ENCODE data around the gene ATP6V0E2. TPM values are rescaled to one million over a fixed set of nuclear protein-coding genes. Genes with fewer than 3 reads are reported as not detected.

ATP6V0E2 gene
- total RNA-seq, 1 experiment from 2014 or later, result 30.3 TPM

- in situ Hi-C loops (cut with HindIII; ENCODE audit: low pct_unique_long_range_greater_than_20kb, low sequenced_read_pairs), result no loop called here
These were observed 3.9 kb upstream of the ATP6V0E2 start for GRCh38 chr7:149869867-149870266.

GRCh38 chr7:149870274-149870673 is 3.5 kb upstream of the ATP6V0E2 start:
- in situ Hi-C loops (cut with HindIII; ENCODE audit: low pct_unique_long_range_greater_than_20kb, low sequenced_read_pairs), result no loop called here
- no peak for DNase-seq (ENCODE audit: low read depth, low spot score)

More at GRCh38 chr7:149869867-149870266, 3.9 kb upstream of the ATP6V0E2 start:
- DNase-seq (ENCODE audit: low read depth, low spot score), result no peak

- no peak for DNase-seq (ENCODE audit: low read depth, low spot score)
These were observed 2.9 kb upstream of the ATP6V0E2 start for GRCh38 chr7:149870701-149871483.

DNA sequence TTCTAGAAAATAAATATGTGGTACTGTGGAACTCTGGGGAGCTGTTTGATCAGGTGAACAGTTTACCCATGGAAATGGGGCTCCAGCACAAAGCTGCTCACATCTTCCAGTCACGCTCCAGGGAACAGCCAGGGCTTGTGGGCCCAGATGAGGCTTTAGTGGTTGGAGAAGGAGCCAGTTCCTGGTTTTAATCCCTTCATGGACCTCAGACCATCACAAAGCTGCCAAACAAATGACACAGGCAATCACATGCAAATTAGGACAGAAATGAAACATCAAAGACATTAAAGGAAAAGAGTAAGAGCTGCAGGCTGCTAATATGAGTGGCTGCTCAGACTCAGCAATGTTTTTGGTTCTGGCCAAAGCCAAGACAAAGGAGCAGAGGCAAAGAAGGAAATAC is 2.2 kb upstream of the ATP6V0E2 start:
- in situ Hi-C loops (cut with HindIII; ENCODE audit: low pct_unique_long_range_greater_than_20kb, low sequenced_read_pairs), result no loop called here
- no peak for DNase-seq (ENCODE audit: low read depth, low spot score)

More at GRCh38 chr7:149870701-149871483, 2.9 kb upstream of the ATP6V0E2 start:
- in situ Hi-C loops (cut with HindIII; ENCODE audit: low pct_unique_long_range_greater_than_20kb, low sequenced_read_pairs), result no loop called here

DNA sequence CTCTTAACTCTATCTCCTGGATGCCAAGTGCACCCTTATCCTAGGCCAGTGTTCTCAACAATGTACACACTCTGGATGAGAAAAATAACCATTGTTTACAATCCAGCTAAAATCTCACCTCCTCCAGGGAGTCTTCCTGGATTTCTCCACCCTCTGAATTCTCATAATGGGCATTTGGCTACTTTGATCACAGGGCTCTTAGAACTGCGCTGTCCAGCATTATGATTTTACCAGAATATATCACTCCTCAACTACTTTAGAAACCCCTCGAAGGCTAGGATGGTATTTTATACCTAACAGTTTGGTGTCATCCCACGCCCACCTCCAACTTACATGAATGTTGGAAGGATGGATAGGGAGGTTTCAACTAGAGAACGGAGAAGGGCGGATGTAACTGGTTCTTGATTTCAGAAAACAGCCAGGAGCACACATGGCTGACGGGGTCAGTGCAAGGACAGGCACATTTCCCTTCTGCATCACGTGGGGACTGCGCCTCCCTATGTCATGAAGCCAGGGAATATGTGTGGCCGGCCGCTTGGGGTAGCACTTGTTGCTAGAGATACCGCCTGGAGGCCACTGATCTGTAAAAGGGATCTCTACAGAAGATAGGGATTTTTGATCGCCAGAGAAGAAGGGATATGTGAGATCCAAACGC is 1.2 kb upstream of the ATP6V0E2 start:
- DNase-seq (ENCODE audit: low read depth, low spot score), result peak; percentile 68
- in situ Hi-C loops (cut with HindIII; ENCODE audit: low pct_unique_long_range_greater_than_20kb, low sequenced_read_pairs), result no loop called here

GRCh38 chr7:149873970-149874643 is 338 bp downstream of the ATP6V0E2 start:
- no peak for DNase-seq (ENCODE audit: low read depth, low spot score)
- in situ Hi-C loops (cut with HindIII; ENCODE audit: low pct_unique_long_range_greater_than_20kb, low sequenced_read_pairs), result no loop called here

DNA sequence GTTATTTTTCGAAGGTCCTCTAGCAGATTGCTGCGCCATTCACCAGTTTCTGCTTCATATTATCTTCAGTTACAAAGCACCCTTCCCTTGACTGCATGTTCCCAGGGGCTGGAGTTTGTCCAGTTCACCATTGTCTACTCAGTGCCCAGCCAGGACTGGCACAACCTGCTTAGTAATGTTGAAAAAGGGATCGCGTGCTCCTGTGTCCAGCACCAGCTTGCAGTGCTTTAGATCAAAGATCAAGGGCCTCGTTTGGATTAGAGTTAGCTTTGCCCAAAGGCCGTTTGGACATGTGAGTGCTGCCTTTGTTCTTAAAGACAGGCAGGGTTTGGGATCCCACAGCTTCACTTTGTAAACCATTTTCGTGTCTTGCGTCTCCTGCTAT is 867 bp downstream of the ATP6V0E2 start:
- in situ Hi-C loops (cut with HindIII; ENCODE audit: low pct_unique_long_range_greater_than_20kb, low sequenced_read_pairs), result no loop called here

DNA sequence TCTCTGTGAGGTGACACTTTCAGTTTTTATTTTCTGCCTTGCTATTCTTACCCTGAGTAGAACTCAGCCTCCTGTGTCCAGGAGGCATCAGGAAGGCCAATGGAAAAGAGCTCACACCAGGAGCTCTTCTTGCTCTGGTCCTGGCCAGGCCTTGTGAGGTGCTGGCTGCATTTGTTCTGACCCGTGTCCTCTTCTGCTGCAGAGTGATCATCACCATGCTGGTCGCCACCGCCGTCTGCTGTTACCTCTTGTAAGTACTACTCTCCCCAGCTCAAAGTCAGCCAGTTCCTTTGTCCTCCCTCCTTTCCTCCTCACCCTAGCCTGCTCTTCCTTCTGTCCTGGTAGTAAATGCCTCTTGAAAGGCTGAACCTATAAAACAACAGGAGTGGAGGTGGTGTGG is 1.6 kb downstream of the ATP6V0E2 start:
- DNase-seq (ENCODE audit: low read depth, low spot score), result no peak
- in situ Hi-C loops (cut with HindIII; ENCODE audit: low pct_unique_long_range_greater_than_20kb, low sequenced_read_pairs), result no loop called here

More for the DNA sequence above, 867 bp downstream of the ATP6V0E2 start:
- DNase-seq (ENCODE audit: low read depth, low spot score), result peak; percentile 28

- no peak for DNase-seq (ENCODE audit: low read depth, low spot score)
- in situ Hi-C loops (cut with HindIII; ENCODE audit: low pct_unique_long_range_greater_than_20kb, low sequenced_read_pairs), result no loop called here
These were observed 4.2 kb downstream of the ATP6V0E2 start for GRCh38 chr7:149877890-149878522.

DNA sequence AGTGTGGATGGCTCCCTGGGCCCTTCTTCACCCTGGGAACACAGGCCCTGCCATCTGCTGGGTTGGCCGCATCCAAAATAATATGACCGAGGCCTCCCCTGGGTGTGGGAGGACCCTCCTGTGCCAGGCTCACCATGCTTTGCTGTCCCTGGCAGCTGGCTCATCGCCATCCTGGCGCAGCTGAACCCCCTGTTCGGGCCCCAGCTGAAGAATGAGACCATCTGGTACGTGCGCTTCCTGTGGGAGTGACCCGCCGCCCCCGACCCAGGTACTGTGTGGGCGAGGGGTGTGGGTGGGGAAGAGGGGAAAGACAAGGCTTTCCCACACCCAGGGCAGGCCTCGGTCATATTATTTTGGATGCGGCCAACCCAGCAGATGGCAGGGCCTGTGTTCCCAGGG is 4.8 kb downstream of the ATP6V0E2 start:
- DNase-seq (ENCODE audit: low read depth, low spot score), result no peak
- in situ Hi-C loops (cut with HindIII; ENCODE audit: low pct_unique_long_range_greater_than_20kb, low sequenced_read_pairs), result no loop called here

GRCh38 chr7:149879271-149879743 is 5.5 kb downstream of the ATP6V0E2 start:
- in situ Hi-C loops (cut with HindIII; ENCODE audit: low pct_unique_long_range_greater_than_20kb, low sequenced_read_pairs), result no loop called here

DNA sequence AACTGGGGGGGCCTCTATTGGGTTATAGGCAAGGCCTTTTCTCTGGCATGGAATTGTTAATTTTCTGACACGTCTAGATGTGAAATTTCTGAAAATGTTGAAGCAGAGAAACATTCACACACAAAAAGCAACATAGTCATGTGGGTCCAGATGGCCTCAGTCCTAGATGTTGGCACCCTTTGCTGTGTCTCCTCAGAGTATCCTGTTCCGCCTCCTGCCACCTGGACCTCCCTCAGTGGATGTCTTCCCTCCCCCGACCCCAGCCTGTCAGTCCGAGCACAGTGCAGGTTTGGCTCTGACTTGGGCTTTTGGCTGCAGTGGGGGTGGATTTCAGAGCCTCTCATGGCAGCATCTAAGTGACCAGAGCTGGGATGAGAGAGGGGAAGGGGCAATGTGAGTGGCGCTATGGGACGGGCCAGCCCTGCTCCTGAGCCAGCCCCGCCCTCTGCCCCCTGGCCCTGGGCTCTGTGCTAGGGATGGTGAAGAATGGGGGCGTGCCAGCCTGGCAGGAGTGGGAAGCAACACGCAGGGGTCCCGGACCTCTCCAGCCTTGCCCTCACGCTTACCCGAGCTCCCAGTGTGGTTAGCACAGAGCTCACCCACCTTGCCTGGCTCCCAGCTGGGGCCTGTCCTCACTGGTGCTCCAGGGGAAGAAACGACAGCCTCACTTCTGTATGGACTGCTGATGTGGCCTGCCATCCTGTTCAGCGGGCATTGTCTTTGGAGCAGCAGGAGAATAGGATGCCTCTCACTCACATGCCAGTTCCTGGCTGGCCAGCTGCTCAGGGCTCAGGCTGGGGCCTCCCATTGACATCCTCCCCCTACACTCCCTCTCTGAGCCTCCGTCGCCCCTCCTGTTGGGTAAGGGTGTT is 6.2 kb downstream of the ATP6V0E2 start:
- DNase-seq (ENCODE audit: low read depth, low spot score), result no peak
- in situ Hi-C loops (cut with HindIII; ENCODE audit: low pct_unique_long_range_greater_than_20kb, low sequenced_read_pairs), result no loop called here

More at GRCh38 chr7:149879271-149879743, 5.5 kb downstream of the ATP6V0E2 start:
- DNase-seq (ENCODE audit: low read depth, low spot score), result no peak

GRCh38 chr7:149880638-149881311 is 7.0 kb downstream of the ATP6V0E2 start:
- in situ Hi-C loops (cut with HindIII; ENCODE audit: low pct_unique_long_range_greater_than_20kb, low sequenced_read_pairs), result no loop called here
- DNase-seq (ENCODE audit: low read depth, low spot score), result no peak

DNA sequence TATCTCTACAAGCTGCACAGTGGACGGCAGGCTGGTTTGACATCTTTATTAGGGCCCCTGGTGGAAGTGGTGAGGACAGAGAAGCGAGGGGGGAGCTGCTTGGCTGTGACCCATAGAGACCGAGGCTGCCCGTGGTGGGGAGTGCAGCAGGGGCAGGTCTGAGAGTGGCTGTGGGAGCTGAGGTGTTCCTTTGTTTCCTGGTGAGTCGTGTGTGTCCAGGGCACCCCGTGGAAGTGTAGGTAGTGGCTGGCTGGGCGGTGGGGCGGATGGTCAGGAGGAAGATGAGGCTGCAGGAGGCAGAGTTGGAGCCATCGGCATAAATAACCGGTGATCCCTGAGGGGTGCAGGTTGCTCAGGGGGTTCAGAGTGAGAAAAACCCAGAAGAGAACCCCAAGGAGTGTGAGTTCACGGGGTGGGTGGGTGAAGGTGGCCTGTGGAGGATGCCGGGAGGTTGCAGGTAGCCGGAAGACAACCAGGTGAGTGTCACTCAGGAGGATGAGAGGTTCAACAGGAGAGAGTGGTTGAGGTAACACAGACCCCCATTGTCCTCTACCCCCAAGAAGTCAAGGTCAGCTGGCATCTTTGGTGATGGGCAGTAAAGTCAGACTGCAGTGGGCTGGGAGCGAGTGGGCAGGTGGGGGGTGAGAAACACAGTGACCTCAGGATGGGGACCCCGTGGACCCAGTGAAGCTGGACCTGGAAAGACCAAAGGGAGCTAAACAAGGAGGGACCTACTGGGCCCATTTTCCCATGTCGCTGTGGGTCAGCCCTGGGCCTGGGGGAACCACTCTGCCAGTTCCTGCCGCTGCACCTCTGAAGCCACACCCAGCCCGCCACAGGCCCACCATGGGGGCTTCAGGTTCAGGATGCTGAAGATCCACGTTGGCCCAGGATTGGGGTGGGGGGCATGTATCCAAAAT is 7.8 kb downstream of the ATP6V0E2 start:
- in situ Hi-C loops (cut with HindIII; ENCODE audit: low pct_unique_long_range_greater_than_20kb, low sequenced_read_pairs), result no loop called here
- DNase-seq (ENCODE audit: low read depth, low spot score), result no peak

- DNase-seq (ENCODE audit: low read depth, low spot score), result peak; percentile 82
- in situ Hi-C loops (cut with HindIII; ENCODE audit: low pct_unique_long_range_greater_than_20kb, low sequenced_read_pairs), result no loop called here
These were observed 8.7 kb downstream of the ATP6V0E2 start for GRCh38 chr7:149882248-149883047.
